ENCODE data around the gene GLTP. TPM values are rescaled to one million over a fixed set of nuclear protein-coding genes. Genes with fewer than 3 reads are reported as not detected.

Gene GLTP
- total RNA-seq, 1 donor from 2014 or later, result 27.1 TPM

DNA sequence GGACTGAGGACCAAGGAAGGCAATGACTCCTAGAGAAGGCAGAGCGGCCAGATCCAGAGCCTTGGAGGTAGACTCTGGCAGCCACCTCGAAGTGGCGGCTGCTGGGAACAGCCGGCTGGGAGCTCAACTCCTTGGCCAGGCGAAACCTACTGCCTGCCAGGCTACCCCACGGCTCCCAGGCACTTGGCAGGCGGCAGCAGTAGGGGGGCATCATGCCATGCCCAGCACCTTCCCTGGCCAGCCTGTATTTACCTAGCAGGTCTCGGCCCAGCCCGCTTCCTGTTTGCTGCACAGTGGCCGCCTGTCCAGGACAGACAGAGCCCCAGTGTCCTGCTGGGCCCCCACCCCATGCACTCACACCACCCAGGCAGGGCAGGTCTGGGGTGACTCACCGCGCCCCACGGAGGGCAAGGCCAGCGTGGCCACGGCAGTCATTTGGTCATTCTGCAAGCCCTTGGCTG is 57.4 kb downstream of the GLTP start:
- DNase-seq (ENCODE audit: low read depth), result no peak
- Histone ChIP-seq H3K9ac (ENCODE audit: low read length) (no peak overlapping the region), H3K79me2 (ENCODE audit: insufficient read depth, low read length) (no peaks in the 10 kb centered on the region), H3K27me3 (ENCODE audit: insufficient read depth, low read length) (peaks cover 8% of the 10 kb centered on the region), H3K9me3 (ENCODE audit: insufficient read depth, low read depth, low read length) (no peaks in the 10 kb centered on the region), H2AFZ (ENCODE audit: low read depth, low read length) (no peak overlapping the region), H3K36me3 (ENCODE audit: insufficient read depth, low read length) (no peaks in the 10 kb centered on the region), H4K20me1 (ENCODE audit: insufficient read depth, low read length) (peaks cover 21% of the 10 kb centered on the region), H3K4me2 (ENCODE audit: low read length) (no peak overlapping the region), H3K4me1 (ENCODE audit: insufficient read depth, low read length) (no peaks in the 10 kb centered on the region), H3K4me3 (ENCODE audit: insufficient read depth, low read depth, low read length) (no peak overlapping the region), H3K27ac (ENCODE audit: low read depth, low read length) (no peak overlapping the region)
- no peak for TF ChIP-seq EZH2 (IDR thresholded peaks at IDR 0.05; ENCODE audit: insufficient read depth, low read length)
- TF ChIP-seq, protein P1, sequence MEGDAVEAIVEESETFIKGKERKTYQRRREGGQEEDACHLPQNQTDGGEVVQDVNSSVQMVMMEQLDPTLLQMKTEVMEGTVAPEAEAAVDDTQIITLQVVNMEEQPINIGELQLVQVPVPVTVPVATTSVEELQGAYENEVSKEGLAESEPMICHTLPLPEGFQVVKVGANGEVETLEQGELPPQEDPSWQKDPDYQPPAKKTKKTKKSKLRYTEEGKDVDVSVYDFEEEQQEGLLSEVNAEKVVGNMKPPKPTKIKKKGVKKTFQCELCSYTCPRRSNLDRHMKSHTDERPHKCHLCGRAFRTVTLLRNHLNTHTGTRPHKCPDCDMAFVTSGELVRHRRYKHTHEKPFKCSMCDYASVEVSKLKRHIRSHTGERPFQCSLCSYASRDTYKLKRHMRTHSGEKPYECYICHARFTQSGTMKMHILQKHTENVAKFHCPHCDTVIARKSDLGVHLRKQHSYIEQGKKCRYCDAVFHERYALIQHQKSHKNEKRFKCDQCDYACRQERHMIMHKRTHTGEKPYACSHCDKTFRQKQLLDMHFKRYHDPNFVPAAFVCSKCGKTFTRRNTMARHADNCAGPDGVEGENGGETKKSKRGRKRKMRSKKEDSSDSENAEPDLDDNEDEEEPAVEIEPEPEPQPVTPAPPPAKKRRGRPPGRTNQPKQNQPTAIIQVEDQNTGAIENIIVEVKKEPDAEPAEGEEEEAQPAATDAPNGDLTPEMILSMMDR (IDR thresholded peaks at IDR 0.05; ENCODE audit: insufficient read depth, low read depth, low read length), result no peak
- Mint-ChIP-seq H3K27ac (ENCODE audit: unreplicated experiment) (no peak overlapping the region), H3K4me3 (ENCODE audit: unreplicated experiment) (no peak overlapping the region), H3K9me3 (ENCODE audit: unreplicated experiment) (peaks cover 3% of the 10 kb centered on the region), H3K4me1 (ENCODE audit: low read depth, unreplicated experiment) (peaks cover 3% of the 10 kb centered on the region), H3K36me3 (ENCODE audit: low read depth, unreplicated experiment) (no peaks in the 10 kb centered on the region), H3K27me3 (ENCODE audit: low read depth, unreplicated experiment) (peaks cover 7% of the 10 kb centered on the region)
- no peak for FAIRE-seq

DNA sequence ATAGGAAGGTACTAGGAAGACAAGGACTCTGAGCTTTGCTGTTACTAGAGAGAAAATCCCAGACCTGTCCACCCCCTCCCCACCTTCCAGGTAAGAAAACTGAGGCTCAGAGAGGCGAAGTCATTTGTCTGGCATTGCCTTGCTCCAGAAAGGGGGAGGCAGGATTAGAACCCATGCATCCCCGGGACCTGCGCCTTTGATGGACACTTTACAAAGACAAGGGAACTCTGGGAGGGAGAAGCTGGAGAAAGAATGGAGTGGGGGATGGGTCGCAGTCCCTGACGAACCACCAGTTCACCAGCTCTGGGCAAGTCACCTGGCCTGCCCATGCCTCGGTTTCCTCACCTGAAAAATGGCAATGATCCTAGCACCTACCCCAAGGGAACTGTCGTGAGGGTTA is 57.9 kb downstream of the GLTP start:
- no peak overlapping the region for H2AFZ ChIP-seq (ENCODE audit: low read depth, low read length)
- H3K4me2 ChIP-seq (ENCODE audit: low read length), result no peak overlapping the region
- DNase-seq (ENCODE audit: low read depth) (no peak), FAIRE-seq (no peak)
- peaks cover 8% of the 10 kb centered on the region for H3K27me3 ChIP-seq (ENCODE audit: insufficient read depth, low read length)
- H3K27ac ChIP-seq (ENCODE audit: low read depth, low read length), result no peak overlapping the region
- no peaks in the 10 kb centered on the region for H3K36me3 Mint-ChIP-seq (ENCODE audit: low read depth, unreplicated experiment)
- H3K4me1 Mint-ChIP-seq (ENCODE audit: low read depth, unreplicated experiment), result peaks cover 3% of the 10 kb centered on the region
- peaks cover 21% of the 10 kb centered on the region for H4K20me1 ChIP-seq (ENCODE audit: insufficient read depth, low read length)
- no peaks in the 10 kb centered on the region for H3K9me3 ChIP-seq (ENCODE audit: insufficient read depth, low read depth, low read length)
- H3K9ac ChIP-seq (ENCODE audit: low read length), result no peak overlapping the region
- TF ChIP-seq EZH2 (IDR thresholded peaks at IDR 0.05; ENCODE audit: insufficient read depth, low read length), result no peak
- TF ChIP-seq, protein P1 (IDR thresholded peaks at IDR 0.05; ENCODE audit: insufficient read depth, low read depth, low read length), result no peak
- peaks cover 3% of the 10 kb centered on the region for H3K9me3 Mint-ChIP-seq (ENCODE audit: unreplicated experiment)
- no peaks in the 10 kb centered on the region for H3K79me2 ChIP-seq (ENCODE audit: insufficient read depth, low read length)
- no peak overlapping the region for H3K4me3 ChIP-seq (ENCODE audit: insufficient read depth, low read depth, low read length)
- no peak overlapping the region for H3K27ac Mint-ChIP-seq (ENCODE audit: unreplicated experiment)
- peaks cover 11% of the 10 kb centered on the region for H3K27me3 Mint-ChIP-seq (ENCODE audit: low read depth, unreplicated experiment)
- H3K36me3 ChIP-seq (ENCODE audit: insufficient read depth, low read length), result no peaks in the 10 kb centered on the region
- no peaks in the 10 kb centered on the region for H3K4me1 ChIP-seq (ENCODE audit: insufficient read depth, low read length)
- H3K4me3 Mint-ChIP-seq (ENCODE audit: unreplicated experiment), result no peak overlapping the region

DNA sequence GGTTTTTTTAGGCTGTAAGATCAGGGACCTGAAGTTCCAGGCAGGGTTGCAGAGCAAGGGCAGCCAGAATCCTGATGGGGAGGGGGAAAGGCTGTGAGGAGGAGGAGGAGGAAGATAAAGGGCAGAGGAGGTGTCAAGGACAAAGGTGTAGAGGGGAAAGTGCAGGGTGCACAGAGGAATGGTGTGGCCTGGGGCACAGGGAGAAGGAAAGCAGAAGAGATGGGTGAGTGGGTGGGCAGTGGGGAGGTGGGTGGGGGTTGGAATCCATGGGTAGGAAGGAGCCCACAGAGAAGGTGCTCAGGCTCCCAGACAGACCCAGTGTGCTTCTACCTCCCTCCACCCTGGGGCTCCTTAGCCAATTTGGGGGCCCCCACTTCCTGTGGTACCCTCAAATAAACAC is 58.4 kb downstream of the GLTP start:
- Histone ChIP-seq H3K9me3 (ENCODE audit: insufficient read depth, low read depth, low read length) (no peaks in the 10 kb centered on the region), H2AFZ (ENCODE audit: low read depth, low read length) (no peak overlapping the region), H3K79me2 (ENCODE audit: insufficient read depth, low read length) (no peaks in the 10 kb centered on the region), H4K20me1 (ENCODE audit: insufficient read depth, low read length) (peaks cover 17% of the 10 kb centered on the region), H3K27me3 (ENCODE audit: insufficient read depth, low read length) (peaks cover 8% of the 10 kb centered on the region), H3K4me1 (ENCODE audit: insufficient read depth, low read length) (no peaks in the 10 kb centered on the region), H3K9ac (ENCODE audit: low read length) (no peak overlapping the region), H3K36me3 (ENCODE audit: insufficient read depth, low read length) (no peaks in the 10 kb centered on the region), H3K4me3 (ENCODE audit: insufficient read depth, low read depth, low read length) (no peak overlapping the region), H3K27ac (ENCODE audit: low read depth, low read length) (no peak overlapping the region), H3K4me2 (ENCODE audit: low read length) (no peak overlapping the region)
- DNase-seq (ENCODE audit: low read depth) (no peak), FAIRE-seq (no peak)
- Mint-ChIP-seq H3K4me3 (ENCODE audit: unreplicated experiment) (no peak overlapping the region), H3K4me1 (ENCODE audit: low read depth, unreplicated experiment) (peaks cover 3% of the 10 kb centered on the region), H3K9me3 (ENCODE audit: unreplicated experiment) (peaks cover 3% of the 10 kb centered on the region), H3K27ac (ENCODE audit: unreplicated experiment) (no peak overlapping the region), H3K27me3 (ENCODE audit: low read depth, unreplicated experiment) (peaks cover 11% of the 10 kb centered on the region), H3K36me3 (ENCODE audit: low read depth, unreplicated experiment) (no peaks in the 10 kb centered on the region)
- no peak for TF ChIP-seq EZH2 (IDR thresholded peaks at IDR 0.05; ENCODE audit: insufficient read depth, low read length)
- TF ChIP-seq, protein P1 (IDR thresholded peaks at IDR 0.05; ENCODE audit: insufficient read depth, low read depth, low read length), result no peak
